ENCODE data around the gene CD320. TPM values are rescaled to one million over a fixed set of nuclear protein-coding genes. Genes with fewer than 3 reads are reported as not detected.

CD320 gene
- total and polyA plus RNA-seq, 2 experiments from 2014 or later = 87.0 to 124 TPM

GRCh38 chr19:8343483-8343844 lies 35.3 kb upstream of the CD320 start (continued):
- TF ChIP-seq REST (IDR thresholded peaks at IDR 0.05; ENCODE audit: unreplicated experiment) = no peak
- TF ChIP-seq EZH2 (IDR thresholded peaks at IDR 0.05; ENCODE audit: low read depth, unreplicated experiment) = no peak
- no peak for TF ChIP-seq STAT1 (IDR thresholded peaks at IDR 0.05; ENCODE audit: unreplicated experiment)

GRCh38 chr19:8342684-8343482 lies 34.7 kb upstream of the CD320 start, which contains the start of gene KANK3:
Gene KANK3 (minus strand): TSS chr19:8343262. CDS start chr19:8337828, 5,434 bp downstream.
- Histone ChIP-seq H4K20me1 (replicated peaks; ENCODE audit: insufficient read depth) (no peaks in the 10 kb centered on the region), H3K9me2 (ENCODE audit: insufficient read depth) (no peaks in the 10 kb centered on the region), H3K79me2 (replicated peaks; ENCODE audit: insufficient read depth) (no peaks in the 10 kb centered on the region), H3K27ac (ENCODE audit: low read depth) (no peak within 1 kb of the TSS), H3K27me3 (ENCODE audit: insufficient read depth) (peaks cover 9% of the 10 kb centered on the region; the same call in 1 of the 2 replicates), H3K4me2 (peak within 1 kb of the TSS; percentile 84), H3K36me3 (ENCODE audit: insufficient read depth) (no peaks in the 10 kb centered on the region), H3K4me3 (peak within 1 kb of the TSS; percentile 83), H3F3A (replicated peaks; ENCODE audit: low read depth) (no peaks in the 10 kb centered on the region; the same call in 1 of the 2 replicates), H3K4me1 (ENCODE audit: insufficient read depth) (peaks cover 8% of the 10 kb centered on the region; the same call in 1 of the 2 replicates), H2AFZ (peak within 1 kb of the TSS; percentile 93)
- H3K4me1 Mint-ChIP-seq = peaks cover 13% of the 10 kb centered on the region
- no peaks in the 10 kb centered on the region for H3K9me3 Mint-ChIP-seq
- DNase-seq (ENCODE audit: low spot score) (peak; percentile 100), ATAC-seq (peak; percentile 97)
- peaks cover 30% of the 10 kb centered on the region for H3K27me3 Mint-ChIP-seq (ENCODE audit: insufficient read depth, low read depth, poor library complexity)
- peak within 1 kb of the TSS; percentile 71 for H3K4me3 Mint-ChIP-seq
- H3K27ac Mint-ChIP-seq = no peak within 1 kb of the TSS
- TF ChIP-seq ZNF331 (CRISPR knock-in tag; IDR thresholded peaks at IDR 0.05; ENCODE audit: low read depth) (no peak), POLR2AphosphoS5 (IDR thresholded peaks at IDR 0.05; ENCODE audit: low read depth) (peak; percentile 76), ZNF114 (CRISPR knock-in tag; IDR thresholded peaks at IDR 0.05) (no peak), CREB1 (CRISPR knock-in tag; IDR thresholded peaks at IDR 0.05; ENCODE audit: low read depth) (0 out of 2 replicates have a peak, but pooled peaks have one; percentile 40)
- H3K36me3 Mint-ChIP-seq (ENCODE audit: low read depth) = no peaks in the 10 kb centered on the region

- Mint-ChIP-seq H3K36me3 (ENCODE audit: low read depth) (no peaks in the 10 kb centered on the region), H3K9me3 (no peaks in the 10 kb centered on the region), H3K27me3 (ENCODE audit: insufficient read depth, low read depth, poor library complexity) (peaks cover 32% of the 10 kb centered on the region), H3K27ac (no peak overlapping the region), H3K4me1 (peaks cover 11% of the 10 kb centered on the region; the same call in 2 of the 3 replicates), H3K4me3 (peak overlapping the region; percentile 71; the same call in 2 of the 3 replicates)
- no peaks in the 10 kb centered on the region; the same call in 1 of the 2 replicates for H3F3A ChIP-seq (replicated peaks; ENCODE audit: low read depth)
- ATAC-seq (peak; percentile 12), DNase-seq (ENCODE audit: low spot score) (peak; percentile 46)
- no peaks in the 10 kb centered on the region for H3K36me3 ChIP-seq (ENCODE audit: insufficient read depth)
- H3K4me3 ChIP-seq = peak overlapping the region; percentile 83
- no peaks in the 10 kb centered on the region for H3K9me2 ChIP-seq (ENCODE audit: insufficient read depth)
- H4K20me1 ChIP-seq (replicated peaks; ENCODE audit: insufficient read depth) = no peaks in the 10 kb centered on the region
- H3K27me3 ChIP-seq (ENCODE audit: insufficient read depth) = peaks cover 9% of the 10 kb centered on the region; the same call in 1 of the 2 replicates
- peak overlapping the region; percentile 84 for H3K4me2 ChIP-seq
- 0 out of 2 replicates have a peak overlapping the region, but pooled peaks have one; percentile 81 for H2AFZ ChIP-seq
- no peaks in the 10 kb centered on the region for H3K79me2 ChIP-seq (replicated peaks; ENCODE audit: insufficient read depth)
- peaks cover 8% of the 10 kb centered on the region; the same call in 1 of the 2 replicates for H3K4me1 ChIP-seq (ENCODE audit: insufficient read depth)
- H3K27ac ChIP-seq (ENCODE audit: low read depth) = no peak overlapping the region
- no peak for TF ChIP-seq CREB1 (CRISPR knock-in tag; IDR thresholded peaks at IDR 0.05; ENCODE audit: low read depth)
- no peak for TF ChIP-seq ZNF114 (CRISPR knock-in tag; IDR thresholded peaks at IDR 0.05)
- no peak for TF ChIP-seq ZNF331 (CRISPR knock-in tag; IDR thresholded peaks at IDR 0.05; ENCODE audit: low read depth)
- no peak for TF ChIP-seq ZNF462 (CRISPR knock-in tag; IDR thresholded peaks at IDR 0.05)
Measured at GRCh38 chr19:8342316-8342683, 34.1 kb upstream of the CD320 start.
